NK-92 (cell line): ENCODE measurements around the gene DNPH1.

Source experiments
- DNase-seq: peaks from one replicate; lab custom pipeline; 2025; ENCODE audit not compliant: unreplicated experiment; lab: John Stamatoyannopoulos, UW

The DNPH1 gene

GRCh38 chr6:43246301-43247113 lies 17.2 kb upstream of the DNPH1 start:
- no peak for DNase-seq

- no peak for DNase-seq
These were observed 14.5 kb upstream of the DNPH1 start for GRCh38 chr6:43243664-43244321.

- DNase-seq: no peak
These were observed 13.8 kb upstream of the DNPH1 start, which contains the start of gene TTBK1 for GRCh38 chr6:43242908-43243663. Gene TTBK1 (plus strand): TSS chr6:43243481. CDS start chr6:43246661, 3,180 bp downstream.

- no peak for DNase-seq
These were observed 12.2 kb upstream of the DNPH1 start for GRCh38 chr6:43241446-43241845.

- DNase-seq: no peak
These were observed 11.7 kb upstream of the DNPH1 start for GRCh38 chr6:43240950-43241349.

- DNase-seq: no peak
These were observed 9.8 kb upstream of the DNPH1 start for GRCh38 chr6:43239054-43239453.

GRCh38 chr6:43235841-43236240 lies 6.6 kb upstream of the DNPH1 start:
- no peak for DNase-seq

- DNase-seq: no peak
These were observed 2.6 kb upstream of the DNPH1 start for GRCh38 chr6:43231735-43232450.

- no peak for DNase-seq
These were observed 1.8 kb upstream of the DNPH1 start for GRCh38 chr6:43231053-43231452.

- no peak for DNase-seq
These were observed 731 bp upstream of the DNPH1 start for GRCh38 chr6:43229803-43230620.

- DNase-seq: no peak
These were observed 3.0 kb downstream of the DNPH1 start for GRCh38 chr6:43226192-43226851.

GRCh38 chr6:43223175-43223574 lies 6.1 kb downstream of the DNPH1 start:
- DNase-seq: no peak

- DNase-seq: no peak
These were observed 6.7 kb downstream of the DNPH1 start for GRCh38 chr6:43222418-43223059.

- DNase-seq: no peak
These were observed 8.0 kb downstream of the DNPH1 start for GRCh38 chr6:43221046-43221972.

GRCh38 chr6:43220439-43220951 lies 8.8 kb downstream of the DNPH1 start:
- DNase-seq: no peak

GRCh38 chr6:43219814-43220213 lies 9.5 kb downstream of the DNPH1 start:
- no peak for DNase-seq

GRCh38 chr6:43219119-43219518 lies 10.2 kb downstream of the DNPH1 start:
- DNase-seq: no peak

GRCh38 chr6:43217351-43217750 lies 11.9 kb downstream of the DNPH1 start:
- DNase-seq: no peak
